ENCODE results near the gene PDGFA. TPM values are rescaled to one million over a fixed set of nuclear protein-coding genes. Genes with fewer than 3 reads are reported as not detected.

PDGFA gene
- total and polyA plus RNA-seq, 3 donors from 2014 or later, result 7.2 to 13.8 (median 13.8) TPM

- H3K27ac ChIP-seq, result no peak overlapping the region
Observed at GRCh38 chr7:524800-525199, 5.2 kb upstream of the PDGFA start.

GRCh38 chr7:523347-524336 lies 4.0 kb upstream of the PDGFA start:
- no peaks in the 10 kb centered on the region for H3K9me3 ChIP-seq
- WGBS, 2 donors, result 64 to 75% methylated on average over 17 to 28 of the region's 28 CpGs
- DNase-seq, result no peak
- H3K4me3 ChIP-seq, result no peak overlapping the region
- no peaks in the 10 kb centered on the region for H3K27me3 ChIP-seq
- no peaks in the 10 kb centered on the region for H3K36me3 ChIP-seq (ENCODE audit: low read depth, missing control alignments)
- TF ChIP-seq CTCF (IDR thresholded peaks at IDR 0.05), result no peak
- intact Hi-C loops (cut with DNase I; ENCODE audit: low total_unique reads), result loop anchor here (10.0 kb wide), 1 partner anchor 189 kb away; no protein-coding TSS in a partner anchor
- H3K27ac ChIP-seq, result no peak overlapping the region
- peaks cover 31% of the 10 kb centered on the region for H3K4me1 ChIP-seq

More at GRCh38 chr7:524800-525199, 5.2 kb upstream of the PDGFA start:
- Histone ChIP-seq H3K36me3 (ENCODE audit: low read depth, missing control alignments) (no peaks in the 10 kb centered on the region), H3K4me1 (peaks cover 28% of the 10 kb centered on the region), H3K27me3 (no peaks in the 10 kb centered on the region), H3K9me3 (no peaks in the 10 kb centered on the region), H3K4me3 (no peak overlapping the region)
- 83 to 93% methylated on average over 9 of the region's 9 CpGs for WGBS, 2 donors
- no peak for TF ChIP-seq POLR2A (IDR thresholded peaks at IDR 0.05)
- no peak for DNase-seq
- intact Hi-C loops (cut with DNase I; ENCODE audit: low total_unique reads), result loop anchor here (10.0 kb wide), 1 partner anchor 190 kb away; no protein-coding TSS in a partner anchor

GRCh38 chr7:522951-523314 lies 3.3 kb upstream of the PDGFA start:
- Histone ChIP-seq H3K27me3 (no peaks in the 10 kb centered on the region), H3K9me3 (no peaks in the 10 kb centered on the region), H3K27ac (no peak overlapping the region), H3K4me3 (peak overlapping the region in 1 of 2 donors; percentile 38), H3K4me1 (peaks cover 38% of the 10 kb centered on the region), H3K36me3 (ENCODE audit: low read depth, missing control alignments) (no peaks in the 10 kb centered on the region)
- no peak for TF ChIP-seq POLR2A (IDR thresholded peaks at IDR 0.05)
- no peak for TF ChIP-seq CTCF (IDR thresholded peaks at IDR 0.05)
- intact Hi-C loops (cut with DNase I; ENCODE audit: low total_unique reads), result loop anchor here (10.0 kb wide), 1 partner anchor 188 kb away; no protein-coding TSS in a partner anchor
- DNase-seq, result no peak
- 8 to 32% methylated on average over 8 to 21 of the region's 21 CpGs for WGBS, 2 donors

GRCh38 chr7:522071-522950 lies 2.7 kb upstream of the PDGFA start:
- Histone ChIP-seq H3K36me3 (ENCODE audit: low read depth, missing control alignments) (no peaks in the 10 kb centered on the region), H3K27me3 (no peaks in the 10 kb centered on the region), H3K4me1 (peaks cover 39% of the 10 kb centered on the region), H3K4me3 (peak overlapping the region in 1 of 2 donors; percentile 38), H3K27ac (no peak overlapping the region), H3K9me3 (no peaks in the 10 kb centered on the region)
- 0 to 4% methylated on average over 3 to 91 of the region's 91 CpGs for WGBS, 2 donors
- TF ChIP-seq POLR2A (IDR thresholded peaks at IDR 0.05), result no peak
- TF ChIP-seq CTCF (IDR thresholded peaks at IDR 0.05), result no peak
- DNase-seq, result peak; percentile 85
- intact Hi-C loops (cut with DNase I; ENCODE audit: low total_unique reads), result loop anchor here (10.0 kb wide), 1 partner anchor 188 kb away; no protein-coding TSS in a partner anchor
